Kidney (tissue), 14 donors: Measurements from ENCODE around the gene ECEL1. TPM values are rescaled to one million over a fixed set of nuclear protein-coding genes. Genes with fewer than 3 reads are reported as not detected.

Source experiments
- DNase-seq, 5 donors: peaks; one replicate each; pipeline ENCODE4 v3.0.0-alpha.2; 2013 to 2020
- FAIRE-seq: peaks from 2 replicates; lab custom pipeline; 2012; peaks lifted over from hg19 to GRCh38; lab: Jason Lieb, UNC
- H3K27ac ChIP-seq, 2 donors: one replicate each; pipeline ENCODE4 v1.7.0; 2013; ENCODE audit warnings: low read depth in 2 of 2, low read length in 2 of 2, inconsistent platforms in 1 of 2
- H3K27me3 ChIP-seq: one replicate; pipeline ENCODE4 v1.7.1; 2013; ENCODE audit warnings: low read length, inconsistent platforms; ENCODE audit not compliant: control insufficient read depth, insufficient read depth
- H3K36me3 ChIP-seq, 3 donors: one replicate each; pipeline versions ENCODE4 v1.7.0 to v1.7.1; 2013; ENCODE audit warnings: low read length in 3 of 3, control low read depth in 1 of 3, inconsistent platforms in 1 of 3; ENCODE audit not compliant: insufficient read depth in 3 of 3, control insufficient read depth in 2 of 3
- H3K4me1 ChIP-seq, 3 donors: one replicate each; pipeline versions ENCODE4 v1.7.0 to v1.7.1; 2013; ENCODE audit warnings: low read length in 3 of 3, inconsistent platforms in 1 of 3, low read depth in 1 of 3; ENCODE audit not compliant: control insufficient read depth in 2 of 3, insufficient read depth in 2 of 3
- H3K4me3 ChIP-seq, 3 donors: one replicate each; pipeline versions ENCODE4 v1.7.0 to v1.8.1; 2013; ENCODE audit warnings: low read length in 3 of 3, control low read depth in 1 of 3, inconsistent platforms in 1 of 3
- H3K9ac ChIP-seq, 3 donors: one replicate each; pipeline versions ENCODE4 v1.7.0 to v1.7.1; 2013; ENCODE audit warnings: low read length in 3 of 3, control low read depth in 1 of 3, inconsistent platforms in 1 of 3
- H3K9me3 ChIP-seq, 3 donors: one replicate each; pipeline versions ENCODE4 v1.7.0 to v1.7.1; 2013; ENCODE audit warnings: low read length in 3 of 3, control low read depth in 1 of 3, inconsistent platforms in 1 of 3; ENCODE audit not compliant: control insufficient read depth in 2 of 3, insufficient read depth in 1 of 3
- CTCF ChIP-seq: IDR thresholded peaks from 3 replicates; pipeline ENCODE4 v1.5.1; 2012; ENCODE audit warnings: mild to moderate bottlenecking, moderate library complexity, borderline replicate concordance; ENCODE audit not compliant: insufficient read depth; ENCODE audit errors: extremely low read depth
- intact Hi-C: fragments of 100-400 bp; cut with DNase I; formaldehyde crosslinking; loops from one replicate; pipeline ENCODE4 v1.11.1; 2022
- polyA plus RNA-seq: library from polyadenylated mRNA; stranded (reverse); fragments of 350-450 nt; fragmentation: Illumina TruSeq; extraction: RNeasy Lipid Tissue Mini Kit (QIAGEN cat#74804); gene quantifications from one replicate; pipeline ENCODE4 v1.2.3, GENCODE V29; 2014; ENCODE audit warnings: low read depth, low replicate concordance; ENCODE audit not compliant: insufficient read depth
- total RNA-seq: library from RNA; stranded (reverse); fragmentation: NEBNext Ultra II Directional; extraction: Animal tissue kit (Norgen Biotek cat#: 25700); gene quantifications from one replicate; pipeline ENCODE4 v1.2.1, GENCODE V29; 2021
- donor health status: control.
- donor health status: control.
- donor health status: control.
- donor health status: control.
- donor health status: control.
- donor health status: DM: yes; HTN: yes; CAD: no.
- donor health status: Normal renal cell carcinoma (clear cell type).

ECEL1 gene
- total and polyA plus RNA-seq, 2 donors from 2014 or later: 6.7 to 8.5 TPM

GRCh38 chr2:232527905-232528470, 40.4 kb upstream of the ECEL1 start:
- Histone ChIP-seq H3K4me3 (no peak overlapping the region), H3K36me3 (no peaks in the 10 kb centered on the region), H3K4me1 (no peaks in the 10 kb centered on the region), H3K9ac (no peak overlapping the region), H3K9me3 (no peaks in the 10 kb centered on the region), H3K27me3 (peaks cover 4% of the 10 kb centered on the region), H3K27ac (no peak overlapping the region)
- no peak for TF ChIP-seq CTCF
- no peak for DNase-seq
- intact Hi-C loops: no loop called here
- no peak for FAIRE-seq

GRCh38 chr2:232526372-232526941, 38.8 kb upstream of the ECEL1 start:
- intact Hi-C loops: no loop called here
- FAIRE-seq: no peak
- H3K4me1 ChIP-seq: peaks cover 0 to 3% (median 0%) of the 10 kb centered on the region in 3 donors
- no peak overlapping the region for H3K27ac ChIP-seq
- H3K9ac ChIP-seq: no peak overlapping the region
- no peaks in the 10 kb centered on the region for H3K36me3 ChIP-seq
- H3K4me3 ChIP-seq: no peak overlapping the region
- no peaks in the 10 kb centered on the region for H3K9me3 ChIP-seq
- peak in 1 of 5 donors; percentile 69 for DNase-seq
- no peak for TF ChIP-seq CTCF
- H3K27me3 ChIP-seq: peaks cover 5% of the 10 kb centered on the region

- FAIRE-seq (no peak), DNase-seq (peak in 4 of 5 donors; percentile 81 to 91 (median 85))
- Histone ChIP-seq H3K9me3 (no peaks in the 10 kb centered on the region), H3K36me3 (no peaks in the 10 kb centered on the region), H3K9ac (no peak within 1 kb of the TSS), H3K4me3 (no peak within 1 kb of the TSS), H3K27ac (no peak within 1 kb of the TSS), H3K27me3 (peaks cover 5% of the 10 kb centered on the region), H3K4me1 (peaks cover 0 to 3% (median 0%) of the 10 kb centered on the region in 3 donors)
- intact Hi-C loops: no loop called here
- no peak for TF ChIP-seq CTCF
Measured at GRCh38 chr2:232525791-232526371, 38.2 kb upstream of the ECEL1 start, which contains the start of gene CHRND. CHRND (plus strand) TSS chr2:232526160; CDS start chr2:232526216, 56 bp downstream.
